ENCODE results near the gene TLR9.

DNA sequence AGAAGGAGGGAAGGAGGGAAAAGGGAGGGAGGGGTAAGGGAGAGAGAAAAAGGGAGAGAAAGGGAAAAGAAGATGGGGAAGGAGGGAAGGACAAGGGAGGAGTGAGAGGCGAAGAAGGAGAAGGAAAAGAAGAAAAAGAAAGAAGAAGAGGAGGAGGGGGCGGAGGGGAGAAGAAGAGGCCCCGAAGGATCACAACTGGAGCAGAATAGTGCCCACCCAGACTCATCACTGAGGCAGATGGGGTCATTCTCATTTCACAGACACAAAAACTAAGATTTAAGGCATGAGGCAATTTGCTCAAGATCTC is 30.2 kb downstream of the TLR9 start:
- TF ChIP-seq, protein P1, sequence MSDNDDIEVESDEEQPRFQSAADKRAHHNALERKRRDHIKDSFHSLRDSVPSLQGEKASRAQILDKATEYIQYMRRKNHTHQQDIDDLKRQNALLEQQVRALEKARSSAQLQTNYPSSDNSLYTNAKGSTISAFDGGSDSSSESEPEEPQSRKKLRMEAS (IDR thresholded peaks at IDR 0.05; ENCODE audit: low read depth), result no peak
- TF ChIP-seq SMC3 (IDR thresholded peaks at IDR 0.05; ENCODE audit: low read depth, low read length) (no peak), EZH2phosphoT487 (IDR thresholded peaks at IDR 0.05; ENCODE audit: borderline replicate concordance, low read depth) (no peak), POLR2AphosphoS5 (IDR thresholded peaks at IDR 0.05; ENCODE audit: low read depth, low read length) (no peak), TAF1 (IDR thresholded peaks at IDR 0.05; ENCODE audit: borderline replicate concordance, low read depth, low read length) (no peak), CHD2 (IDR thresholded peaks at IDR 0.05; ENCODE audit: low read length, partially characterized antibody) (no peak), FOXM1 (IDR thresholded peaks at IDR 0.05; ENCODE audit: low read depth) (no peak), RAD21 (IDR thresholded peaks at IDR 0.05; ENCODE audit: low read length) (no peak), GABPA (IDR thresholded peaks at IDR 0.05; ENCODE audit: low read depth) (no peak), NRF1 (IDR thresholded peaks at IDR 0.05; ENCODE audit: low read depth, low read length) (no peak), MXI1 (IDR thresholded peaks at IDR 0.05; ENCODE audit: low read depth, low read length) (no peak), MEF2A (IDR thresholded peaks at IDR 0.05; ENCODE audit: borderline replicate concordance, low read depth) (no peak)
- TF ChIP-seq, protein P2, sequence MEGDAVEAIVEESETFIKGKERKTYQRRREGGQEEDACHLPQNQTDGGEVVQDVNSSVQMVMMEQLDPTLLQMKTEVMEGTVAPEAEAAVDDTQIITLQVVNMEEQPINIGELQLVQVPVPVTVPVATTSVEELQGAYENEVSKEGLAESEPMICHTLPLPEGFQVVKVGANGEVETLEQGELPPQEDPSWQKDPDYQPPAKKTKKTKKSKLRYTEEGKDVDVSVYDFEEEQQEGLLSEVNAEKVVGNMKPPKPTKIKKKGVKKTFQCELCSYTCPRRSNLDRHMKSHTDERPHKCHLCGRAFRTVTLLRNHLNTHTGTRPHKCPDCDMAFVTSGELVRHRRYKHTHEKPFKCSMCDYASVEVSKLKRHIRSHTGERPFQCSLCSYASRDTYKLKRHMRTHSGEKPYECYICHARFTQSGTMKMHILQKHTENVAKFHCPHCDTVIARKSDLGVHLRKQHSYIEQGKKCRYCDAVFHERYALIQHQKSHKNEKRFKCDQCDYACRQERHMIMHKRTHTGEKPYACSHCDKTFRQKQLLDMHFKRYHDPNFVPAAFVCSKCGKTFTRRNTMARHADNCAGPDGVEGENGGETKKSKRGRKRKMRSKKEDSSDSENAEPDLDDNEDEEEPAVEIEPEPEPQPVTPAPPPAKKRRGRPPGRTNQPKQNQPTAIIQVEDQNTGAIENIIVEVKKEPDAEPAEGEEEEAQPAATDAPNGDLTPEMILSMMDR (IDR thresholded peaks at IDR 0.05), result no peak
- TF ChIP-seq, protein P3, sequence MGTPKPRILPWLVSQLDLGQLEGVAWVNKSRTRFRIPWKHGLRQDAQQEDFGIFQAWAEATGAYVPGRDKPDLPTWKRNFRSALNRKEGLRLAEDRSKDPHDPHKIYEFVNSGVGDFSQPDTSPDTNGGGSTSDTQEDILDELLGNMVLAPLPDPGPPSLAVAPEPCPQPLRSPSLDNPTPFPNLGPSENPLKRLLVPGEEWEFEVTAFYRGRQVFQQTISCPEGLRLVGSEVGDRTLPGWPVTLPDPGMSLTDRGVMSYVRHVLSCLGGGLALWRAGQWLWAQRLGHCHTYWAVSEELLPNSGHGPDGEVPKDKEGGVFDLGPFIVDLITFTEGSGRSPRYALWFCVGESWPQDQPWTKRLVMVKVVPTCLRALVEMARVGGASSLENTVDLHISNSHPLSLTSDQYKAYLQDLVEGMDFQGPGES (IDR thresholded peaks at IDR 0.05; ENCODE audit: low read depth, low read length), result no peak
